HG03159 (cell line): ENCODE data around the gene PPP2R5C.

Experiments used
- ATAC-seq: cut with Tn5 transposase; IDR thresholded peaks from one replicate; pipeline ENCODE4 v1.9.1; 2021; ENCODE audit warnings: mild to moderate bottlenecking, moderate library complexity; ENCODE audit not compliant: unreplicated experiment

PPP2R5C gene

GRCh38 chr14:101838476-101838875 lies 77.0 kb downstream of the PPP2R5C start:
- no peak for ATAC-seq

- ATAC-seq, result peak; percentile 59
Measured at GRCh38 chr14:101839236-101839635, 77.7 kb downstream of the PPP2R5C start.

GRCh38 chr14:101839661-101840060 lies 78.2 kb downstream of the PPP2R5C start:
- no peak for ATAC-seq

- ATAC-seq, result no peak
Measured at GRCh38 chr14:101840649-101841369, 79.3 kb downstream of the PPP2R5C start.

GRCh38 chr14:101843038-101843437 lies 81.5 kb downstream of the PPP2R5C start:
- ATAC-seq, result no peak

DNA sequence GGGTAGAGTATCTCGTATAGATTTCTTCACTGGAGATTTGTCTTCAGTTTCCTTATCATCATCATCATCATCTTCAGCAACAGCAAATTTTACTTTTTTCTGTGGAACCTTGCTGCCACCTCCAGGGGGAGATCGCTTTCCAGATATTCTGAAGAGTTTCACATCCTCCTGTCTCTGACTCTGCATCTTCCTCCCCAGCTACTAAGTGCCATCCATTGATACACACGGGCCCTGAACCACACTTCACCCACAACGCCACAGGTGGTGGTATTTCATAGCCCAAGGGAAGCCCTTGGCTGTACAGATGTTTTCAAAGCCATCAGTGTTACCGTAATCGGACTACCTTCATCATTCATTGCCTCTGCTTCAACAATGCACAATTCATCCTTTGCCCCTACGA lies 82.2 kb downstream of the PPP2R5C start:
- no peak for ATAC-seq

GRCh38 chr14:101844219-101844618 lies 82.7 kb downstream of the PPP2R5C start:
- no peak for ATAC-seq

- no peak for ATAC-seq
Measured at GRCh38 chr14:101844751-101845150, 83.2 kb downstream of the PPP2R5C start.

GRCh38 chr14:101845496-101845895 lies 84.0 kb downstream of the PPP2R5C start:
- ATAC-seq, result no peak

GRCh38 chr14:101845896-101846295 lies 84.4 kb downstream of the PPP2R5C start:
- no peak for ATAC-seq

- peak; percentile 81 for ATAC-seq
Measured at GRCh38 chr14:101849125-101849524, 87.6 kb downstream of the PPP2R5C start.

GRCh38 chr14:101849640-101850039 lies 88.1 kb downstream of the PPP2R5C start:
- no peak for ATAC-seq

GRCh38 chr14:101851183-101851582 lies 89.7 kb downstream of the PPP2R5C start:
- ATAC-seq, result no peak

- ATAC-seq, result no peak
Measured at GRCh38 chr14:101851736-101852405, 90.4 kb downstream of the PPP2R5C start.

- no peak for ATAC-seq
Measured at GRCh38 chr14:101852785-101853184, 91.3 kb downstream of the PPP2R5C start.

GRCh38 chr14:101853455-101854018 lies 92.0 kb downstream of the PPP2R5C start:
- ATAC-seq, result no peak

GRCh38 chr14:101854366-101854765 lies 92.9 kb downstream of the PPP2R5C start:
- ATAC-seq, result no peak

- ATAC-seq, result no peak
Measured at GRCh38 chr14:101855958-101856357, 94.4 kb downstream of the PPP2R5C start.

GRCh38 chr14:101856536-101856935 lies 95.0 kb downstream of the PPP2R5C start:
- ATAC-seq, result no peak

DNA sequence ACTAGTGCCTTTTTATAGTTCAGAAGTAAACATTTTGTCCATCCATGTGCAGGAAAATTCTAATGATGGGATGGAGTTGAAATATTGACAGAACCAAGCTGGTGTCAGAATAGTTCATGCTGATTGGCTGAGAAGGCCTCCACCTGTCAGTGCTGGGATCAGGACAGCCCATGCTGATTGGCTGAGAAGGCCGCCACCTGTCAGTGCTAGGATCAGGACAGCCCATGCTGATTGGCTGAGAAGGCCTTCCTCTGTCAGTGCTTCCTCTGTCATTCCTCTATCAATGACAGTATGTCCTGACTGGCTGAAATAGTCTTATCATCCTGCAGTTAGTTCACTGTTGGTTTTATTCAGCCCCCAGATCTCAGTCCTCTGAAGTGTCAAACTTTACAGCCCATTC lies 95.7 kb downstream of the PPP2R5C start:
- ATAC-seq, result no peak

GRCh38 chr14:101858791-101859537 lies 97.5 kb downstream of the PPP2R5C start:
- ATAC-seq, result no peak

DNA sequence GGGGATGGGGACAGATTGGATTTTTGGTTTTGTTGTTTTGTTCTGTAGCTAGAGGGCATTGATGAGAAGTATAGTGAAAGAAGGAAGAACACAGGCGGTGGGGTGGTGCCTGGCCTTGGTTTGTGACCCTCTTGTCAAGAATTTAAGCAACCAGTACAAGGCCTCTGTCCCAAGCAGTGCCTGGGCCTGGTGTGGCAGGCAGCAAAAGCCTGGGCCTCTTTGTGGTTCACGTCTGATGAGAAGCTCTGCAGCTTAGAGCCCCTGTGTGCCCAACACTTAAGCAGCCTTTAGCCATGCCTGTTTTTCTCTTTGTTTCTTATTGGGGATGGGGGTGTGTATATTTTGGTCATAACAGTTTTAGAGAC lies 98.0 kb downstream of the PPP2R5C start:
- ATAC-seq, result no peak
